ENCODE results near the gene CYB561D2. TPM values are rescaled to one million over a fixed set of nuclear protein-coding genes. Genes with fewer than 3 reads are reported as not detected.

Gene CYB561D2
- total RNA-seq, 4 donors from 2014 or later = 13.9 to 22.0 (median 18.2) TPM

DNA sequence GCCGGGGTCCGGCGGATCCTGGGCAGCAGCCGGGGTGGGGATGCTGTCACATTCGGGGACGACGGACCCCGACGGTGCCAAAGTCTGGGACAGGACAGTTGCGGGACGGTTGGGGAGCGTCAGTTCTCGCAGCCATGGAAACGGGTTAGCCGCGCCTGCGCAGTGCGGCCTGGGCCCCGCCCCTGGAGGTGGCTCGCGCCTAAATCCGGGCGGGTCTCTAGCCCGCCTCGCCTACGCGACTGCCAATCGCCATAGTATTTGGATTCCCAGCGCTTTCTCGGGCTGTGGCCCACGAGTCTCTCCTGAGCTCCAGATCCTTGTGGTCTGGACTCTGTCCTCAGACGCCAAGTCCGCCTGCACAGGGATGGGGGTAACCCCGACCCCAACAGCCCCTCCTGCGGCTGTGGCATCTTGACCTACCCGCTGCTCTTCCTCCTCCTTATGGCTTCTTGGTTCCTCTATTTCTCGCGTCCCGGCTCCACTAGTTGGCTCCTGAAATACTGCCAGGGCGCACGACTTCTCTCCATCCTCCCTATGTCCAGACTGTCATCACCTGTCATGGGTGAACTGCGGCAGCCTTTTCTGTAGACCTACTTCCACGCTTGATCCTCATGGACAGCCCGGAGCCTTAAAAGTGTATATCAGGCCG is 5.0 kb upstream of the CYB561D2 start, which contains the start of gene ZMYND10:
Gene ZMYND10, minus strand, starts transcription at position 147 of the 649 bp plus-strand sequence. CDS start 153 bp downstream, outside the sequence.
- TF ChIP-seq, protein P1, sequence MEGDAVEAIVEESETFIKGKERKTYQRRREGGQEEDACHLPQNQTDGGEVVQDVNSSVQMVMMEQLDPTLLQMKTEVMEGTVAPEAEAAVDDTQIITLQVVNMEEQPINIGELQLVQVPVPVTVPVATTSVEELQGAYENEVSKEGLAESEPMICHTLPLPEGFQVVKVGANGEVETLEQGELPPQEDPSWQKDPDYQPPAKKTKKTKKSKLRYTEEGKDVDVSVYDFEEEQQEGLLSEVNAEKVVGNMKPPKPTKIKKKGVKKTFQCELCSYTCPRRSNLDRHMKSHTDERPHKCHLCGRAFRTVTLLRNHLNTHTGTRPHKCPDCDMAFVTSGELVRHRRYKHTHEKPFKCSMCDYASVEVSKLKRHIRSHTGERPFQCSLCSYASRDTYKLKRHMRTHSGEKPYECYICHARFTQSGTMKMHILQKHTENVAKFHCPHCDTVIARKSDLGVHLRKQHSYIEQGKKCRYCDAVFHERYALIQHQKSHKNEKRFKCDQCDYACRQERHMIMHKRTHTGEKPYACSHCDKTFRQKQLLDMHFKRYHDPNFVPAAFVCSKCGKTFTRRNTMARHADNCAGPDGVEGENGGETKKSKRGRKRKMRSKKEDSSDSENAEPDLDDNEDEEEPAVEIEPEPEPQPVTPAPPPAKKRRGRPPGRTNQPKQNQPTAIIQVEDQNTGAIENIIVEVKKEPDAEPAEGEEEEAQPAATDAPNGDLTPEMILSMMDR (IDR thresholded peaks at IDR 0.05; ENCODE audit: low read depth) = no peak

- TF ChIP-seq, protein P1 (IDR thresholded peaks at IDR 0.05; ENCODE audit: low read depth) = no peak
Measured at GRCh38 chr3:50347187-50347813, 3.4 kb upstream of the CYB561D2 start.

GRCh38 chr3:50350213-50350526 is 492 bp upstream of the CYB561D2 start:
- TF ChIP-seq, protein P1 (IDR thresholded peaks at IDR 0.05; ENCODE audit: low read depth) = no peak

DNA sequence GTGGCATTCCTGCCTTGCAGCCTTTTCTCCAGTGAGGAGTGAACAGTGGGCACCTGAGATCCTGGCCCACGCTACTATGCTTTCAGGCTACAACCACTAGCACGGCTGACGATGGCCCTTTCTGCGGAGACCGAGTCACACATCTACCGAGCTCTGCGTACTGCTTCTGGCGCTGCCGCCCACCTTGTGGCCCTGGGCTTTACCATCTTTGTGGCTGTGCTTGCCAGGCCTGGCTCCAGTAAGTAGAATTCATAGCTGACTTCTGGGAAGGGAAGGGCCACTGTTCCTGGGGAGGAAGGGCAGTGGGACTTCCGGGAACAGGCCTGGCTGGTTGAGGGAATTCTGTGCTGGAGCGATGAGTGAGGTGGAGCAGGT is 648 bp downstream of the CYB561D2 start:
- TF ChIP-seq, protein P1 (IDR thresholded peaks at IDR 0.05; ENCODE audit: low read depth) = no peak

GRCh38 chr3:50352781-50353180 is 2.1 kb downstream of the CYB561D2 start:
- TF ChIP-seq, protein P1 (IDR thresholded peaks at IDR 0.05; ENCODE audit: low read depth) = no peak

- TF ChIP-seq, protein P1 (IDR thresholded peaks at IDR 0.05; ENCODE audit: low read depth) = no peak
Measured at GRCh38 chr3:50353245-50354004, 2.8 kb downstream of the CYB561D2 start.

DNA sequence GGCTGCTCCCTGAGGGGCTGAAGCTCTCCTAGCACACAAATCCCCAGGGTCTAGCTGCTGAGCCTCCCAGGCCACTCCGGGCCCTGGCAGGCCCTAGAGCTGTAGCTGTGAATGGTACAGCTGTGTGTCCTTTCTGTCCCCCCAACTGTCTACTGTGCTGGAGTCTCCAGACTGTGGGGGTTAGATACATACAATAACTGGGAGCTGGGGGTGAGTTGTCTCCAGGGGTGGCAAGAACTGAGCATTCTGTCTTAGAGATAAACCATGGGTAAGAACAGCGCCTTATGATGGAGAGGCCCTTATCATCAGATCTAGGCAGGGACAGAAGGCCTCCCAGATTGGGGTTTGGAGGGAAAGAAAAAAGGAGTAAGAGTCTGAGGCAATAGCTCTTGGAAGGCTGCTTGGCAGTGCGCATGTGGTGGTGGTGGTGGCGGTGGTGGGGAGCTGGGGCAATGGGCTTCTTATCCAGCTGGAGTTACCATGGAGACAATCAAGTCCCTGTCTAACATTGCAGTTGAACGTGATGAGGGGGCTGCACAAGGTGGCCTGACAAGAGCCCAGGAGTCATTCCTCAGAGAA is 3.6 kb downstream of the CYB561D2 start:
- TF ChIP-seq, protein P1 (IDR thresholded peaks at IDR 0.05; ENCODE audit: low read depth) = no peak

Measured in subcutaneous adipose tissue (tissue), 4 donors.